Spleen (tissue), 11 donors: ENCODE results near the gene FRMPD3. TPM values are rescaled to one million over a fixed set of nuclear protein-coding genes. Genes with fewer than 3 reads are reported as not detected.

Experiments
- DNase-seq: peaks from one replicate; pipeline ENCODE4 v3.0.0-alpha.2; 2020
- H3K27ac ChIP-seq, 8 donors: fragments of 200-600 bp; sonication (generic) in 7 of 8; 1 replicate in 4 of 8; 2 replicates in 4 of 8; pipeline versions ENCODE4 v1.5.0 to v1.8.0; 2016 to 2021; ENCODE audit warnings: inconsistent platforms in 4 of 8, mild to moderate bottlenecking in 4 of 8, moderate library complexity in 1 of 8
- H3K27me3 ChIP-seq, 7 donors: fragments of 200-600 bp; sonication (generic) in 6 of 7; replicated peaks in 1 of 7; 1 replicate in 4 of 7; 2 replicates in 3 of 7; pipeline versions ENCODE4 v1.5.0 to v1.8.0; 2016 to 2021; ENCODE audit warnings: inconsistent platforms in 3 of 7, mild to moderate bottlenecking in 1 of 7
- H3K36me3 ChIP-seq, 6 donors: fragments of 200-600 bp; sonication (generic) in 5 of 6; 1 replicate in 4 of 6; 2 replicates in 2 of 6; pipeline versions ENCODE4 v1.5.0 to v1.8.0; 2016 to 2021; ENCODE audit warnings: inconsistent platforms in 2 of 6
- H3K4me1 ChIP-seq, 6 donors: fragments of 200-600 bp; sonication (generic) in 5 of 6; 1 replicate in 3 of 6; 2 replicates in 3 of 6; pipeline versions ENCODE4 v1.5.0 to v1.8.0; 2016 to 2021; ENCODE audit warnings: inconsistent platforms in 3 of 6
- H3K4me3 ChIP-seq, 8 donors: fragments of 200-600 bp; sonication (generic) in 7 of 8; 1 replicate in 4 of 8; 2 replicates in 4 of 8; pipeline versions ENCODE4 v1.5.0 to v1.8.0; 2016 to 2021; ENCODE audit warnings: inconsistent platforms in 4 of 8, mild to moderate bottlenecking in 4 of 8, moderate library complexity in 2 of 8
- H3K9me3 ChIP-seq, 8 donors: fragments of 200-600 bp; sonication (generic) in 7 of 8; 1 replicate in 4 of 8; 2 replicates in 4 of 8; pipeline versions ENCODE4 v1.5.0 to v1.8.0; 2016 to 2021; ENCODE audit warnings: inconsistent platforms in 4 of 8
- POLR2A ChIP-seq, 3 donors: fragments of 450-650 bp; IDR thresholded peaks; one replicate each; pipeline ENCODE4 v1.5.1; 2017; ENCODE audit warnings: antibody characterized with exemption in 3 of 3, mild to moderate bottlenecking in 1 of 3
- POLR2AphosphoS5 ChIP-seq, 3 donors: sonication (generic); formaldehyde crosslinking; IDR thresholded peaks; one replicate each; pipeline ENCODE4 v1.5.1; 2017; ENCODE audit warnings: antibody characterized with exemption in 3 of 3
- WGBS, 5 donors: extraction: QIAGEN DNeasy Blood & Tissue Kit in 3 of 5; methylation state at CpG; one replicate each; pipeline versions ENCODE4 v1.1.5 to v1.1.7; 2013 to 2018; 5-methylcytosine and 5-hydroxymethylcytosine counted together
- intact Hi-C: fragments of 100-400 bp; cut with DNase I; formaldehyde crosslinking; loops from one replicate; pipeline ENCODE4 v1.15.0; 2023; ENCODE audit warnings: low total_unique reads
- polyA plus RNA-seq, 3 donors: library from polyadenylated mRNA; stranded (reverse); fragments of 200-250 nt; gene quantifications; one replicate each; pipeline ENCODE4 v1.2.1, GENCODE V29; 2013
- total RNA-seq, 7 donors: library from RNA; depleted of rRNA in 3 of 7; stranded (reverse); fragments of >200 nt in 3 of 7; fragmentation: NEBNext Ultra II Directional in 4 of 7; extraction: Animal tissue kit (Norgen Biotek cat#: 25700) in 4 of 7; gene quantifications; one replicate each; pipeline versions ENCODE4 v1.1.0 to v1.2.1, GENCODE V29; 2016 to 2021
- TF ChIP-seq, protein P1 (sequence below), 11 experiments: fragments of 200-600 bp in 7 of 11; fragments of 450-650 bp in 4 of 11; sonication (generic) in 4 of 11; IDR thresholded peaks in 8 of 11; conservative IDR thresholded peaks in 3 of 11; 1 replicate in 7 of 11; 2 replicates in 4 of 11; pipeline versions ENCODE4 v1.4.0 to v1.8.0; 2016 to 2021; ENCODE audit warnings: antibody characterized with exemption in 11 of 11, inconsistent platforms in 4 of 11, mild to moderate bottlenecking in 1 of 11
- donor health status: healthy with polysubstance abuse.
- donor health status: DM: no; HTN: no; CAD: no; lungs with moderate emphysema.
- donor health status: DM: no; HTN: no; CAD: no.
- donor health status: Bipolar disorder and iron deficiency.
- donor health status: healthy.
- donor health status: DM: no; HTN: no; CAD: no.
- donor health status: DM: yes; HTN: yes; CAD: no.

The FRMPD3 gene
- total and polyA plus RNA-seq, 10 donors, result 0.03 to 0.51 (median 0.28) TPM

DNA sequence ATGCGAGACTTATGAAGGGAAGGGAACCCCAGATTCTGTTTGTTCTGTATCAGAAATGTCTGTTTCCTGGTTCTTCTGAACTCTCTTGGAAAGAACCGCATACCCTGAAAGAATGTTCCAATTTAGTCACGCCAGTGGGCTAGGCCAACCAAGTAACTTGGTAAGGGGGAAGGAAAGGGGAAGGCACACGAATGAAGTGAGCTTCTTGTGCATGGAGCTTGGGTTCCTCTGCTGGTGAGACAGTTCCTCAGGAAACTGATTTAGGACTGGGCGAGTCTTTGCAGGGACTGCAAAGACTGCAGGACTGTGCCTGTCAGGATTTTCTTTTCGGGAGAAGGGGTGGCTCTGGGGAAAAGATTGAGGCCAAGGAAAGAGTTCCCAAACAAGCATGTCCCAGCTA lies 35.6 kb downstream of the FRMPD3 start:
- Histone ChIP-seq H3K27ac (no peak overlapping the region), H3K27me3 (peaks cover 0 to 14% (median 0%) of the 10 kb centered on the region in 7 donors), H3K4me3 (no peak overlapping the region), H3K9me3 (no peaks in the 10 kb centered on the region), H3K36me3 (no peaks in the 10 kb centered on the region), H3K4me1 (no peaks in the 10 kb centered on the region)
- DNase-seq, result no peak
- intact Hi-C loops, result no loop called here
- 36 to 53% (median 45%) methylated on average over 6 of the region's 6 CpGs for WGBS, 5 donors
- no peak for TF ChIP-seq POLR2A (IDR thresholded peaks at IDR 0.05)
- no peak for TF ChIP-seq POLR2AphosphoS5 (IDR thresholded peaks at IDR 0.05)
- TF ChIP-seq, protein P1, sequence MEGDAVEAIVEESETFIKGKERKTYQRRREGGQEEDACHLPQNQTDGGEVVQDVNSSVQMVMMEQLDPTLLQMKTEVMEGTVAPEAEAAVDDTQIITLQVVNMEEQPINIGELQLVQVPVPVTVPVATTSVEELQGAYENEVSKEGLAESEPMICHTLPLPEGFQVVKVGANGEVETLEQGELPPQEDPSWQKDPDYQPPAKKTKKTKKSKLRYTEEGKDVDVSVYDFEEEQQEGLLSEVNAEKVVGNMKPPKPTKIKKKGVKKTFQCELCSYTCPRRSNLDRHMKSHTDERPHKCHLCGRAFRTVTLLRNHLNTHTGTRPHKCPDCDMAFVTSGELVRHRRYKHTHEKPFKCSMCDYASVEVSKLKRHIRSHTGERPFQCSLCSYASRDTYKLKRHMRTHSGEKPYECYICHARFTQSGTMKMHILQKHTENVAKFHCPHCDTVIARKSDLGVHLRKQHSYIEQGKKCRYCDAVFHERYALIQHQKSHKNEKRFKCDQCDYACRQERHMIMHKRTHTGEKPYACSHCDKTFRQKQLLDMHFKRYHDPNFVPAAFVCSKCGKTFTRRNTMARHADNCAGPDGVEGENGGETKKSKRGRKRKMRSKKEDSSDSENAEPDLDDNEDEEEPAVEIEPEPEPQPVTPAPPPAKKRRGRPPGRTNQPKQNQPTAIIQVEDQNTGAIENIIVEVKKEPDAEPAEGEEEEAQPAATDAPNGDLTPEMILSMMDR (IDR thresholded peaks at IDR 0.05 in 8 of 11, conservative IDR thresholded peaks at IDR 0.05 in 3 of 11), result no peak

DNA sequence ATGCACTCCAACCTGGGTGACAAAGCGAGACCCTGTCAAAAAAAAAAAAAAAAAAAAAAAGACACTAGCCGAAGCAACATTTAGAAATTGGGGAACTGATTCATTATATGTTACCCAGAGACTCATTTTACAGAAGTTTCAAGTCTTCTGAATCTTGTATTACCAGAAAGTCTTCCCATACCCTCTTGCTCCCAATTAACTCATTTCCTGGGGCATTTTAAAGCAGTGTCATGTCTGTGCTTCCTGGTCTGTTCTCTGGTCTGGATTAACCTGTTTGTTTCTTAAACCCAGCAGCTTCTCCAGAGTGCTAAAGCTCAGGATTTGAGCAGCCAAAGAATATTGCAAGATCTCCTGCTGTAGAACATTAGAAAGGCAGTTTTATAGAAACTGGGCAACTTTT lies 43.7 kb downstream of the FRMPD3 start:
- H3K4me1 ChIP-seq, result no peaks in the 10 kb centered on the region
- TF ChIP-seq POLR2AphosphoS5 (IDR thresholded peaks at IDR 0.05) (no peak), POLR2A (IDR thresholded peaks at IDR 0.05) (no peak)
- TF ChIP-seq, protein P1 (IDR thresholded peaks at IDR 0.05 in 8 of 11, conservative IDR thresholded peaks at IDR 0.05 in 3 of 11), result no peak
- H3K36me3 ChIP-seq, result no peaks in the 10 kb centered on the region
- peaks cover 0 to 13% (median 0%) of the 10 kb centered on the region in 7 donors for H3K27me3 ChIP-seq
- H3K27ac ChIP-seq, result no peak overlapping the region
- no peak for DNase-seq
- intact Hi-C loops, result no loop called here
- H3K9me3 ChIP-seq, result no peaks in the 10 kb centered on the region
- H3K4me3 ChIP-seq, result no peak overlapping the region
- WGBS, 5 donors, result 67 to 80% (median 74%) methylated on average over 2 of the region's 2 CpGs

DNA sequence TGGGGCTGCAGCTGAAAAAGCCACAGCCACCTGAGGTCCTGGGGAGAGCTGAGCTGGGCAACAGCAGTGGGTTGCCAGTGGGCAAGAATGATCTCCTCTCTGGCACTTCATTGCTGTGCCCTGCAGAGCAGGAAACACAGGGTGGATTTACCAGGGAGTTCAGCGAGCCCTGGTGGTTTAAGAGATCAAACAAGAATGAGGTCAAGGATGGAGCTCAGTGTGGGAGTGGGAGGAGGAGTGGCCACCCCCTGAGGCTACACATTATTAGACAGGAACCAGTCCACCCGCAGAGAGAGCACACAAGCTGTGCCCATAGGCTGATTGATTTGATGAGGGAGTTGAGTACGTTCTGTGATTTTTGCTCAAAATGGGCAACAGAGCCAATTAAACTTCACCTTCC lies 47.3 kb downstream of the FRMPD3 start:
- Histone ChIP-seq H3K27ac (no peak overlapping the region), H3K4me3 (no peak overlapping the region), H3K4me1 (no peaks in the 10 kb centered on the region), H3K9me3 (no peaks in the 10 kb centered on the region), H3K27me3 (peaks cover 0 to 8% (median 0%) of the 10 kb centered on the region in 7 donors), H3K36me3 (no peaks in the 10 kb centered on the region)
- WGBS, 5 donors, result 60 to 85% (median 66%) methylated on average over 3 of the region's 3 CpGs
- DNase-seq, result no peak
- TF ChIP-seq POLR2A (IDR thresholded peaks at IDR 0.05), result no peak
- no peak for TF ChIP-seq POLR2AphosphoS5 (IDR thresholded peaks at IDR 0.05)
- TF ChIP-seq, protein P1 (IDR thresholded peaks at IDR 0.05 in 8 of 11, conservative IDR thresholded peaks at IDR 0.05 in 3 of 11), result no peak
- intact Hi-C loops, result no loop called here

Other genes starting within 250 kb of the FRMPD3 start
- 1 to 10 TPM in 1 of 7 donors, under 1 TPM in 5, not detected in 1; 0.52 to 1.3 (median 0.73) TPM for gene NUP62CL, start 243.2 kb upstream of the FRMPD3 start, total RNA-seq
- under 1 TPM; 0.33 to 0.45 (median 0.39) TPM for gene NUP62CL, start 243.2 kb upstream of the FRMPD3 start, polyA plus RNA-seq
- not detected for gene DNAAF6, start 243.0 kb upstream of the FRMPD3 start, total RNA-seq
- not detected for gene DNAAF6, start 243.0 kb upstream of the FRMPD3 start, polyA plus RNA-seq
- gene PRPS1, start 178.9 kb downstream of the FRMPD3 start, total RNA-seq, result 10 to 100 TPM; 26.6 to 47.6 (median 36.6) TPM
- gene PRPS1, start 178.9 kb downstream of the FRMPD3 start, polyA plus RNA-seq, result 10 to 100 TPM; 15.0 to 24.9 (median 23.3) TPM